Measurements from ENCODE around the gene SLC47A1. TPM values are rescaled to one million over a fixed set of nuclear protein-coding genes. Genes with fewer than 3 reads are reported as not detected.

SLC47A1 gene
- total and polyA plus RNA-seq, 2 experiments from 2014 or later = 19.7 to 48.6 TPM

GRCh38 chr17:19610311-19610710 is 76.7 kb downstream of the SLC47A1 start:
- Histone ChIP-seq H3K4me1 (ENCODE audit: low read depth) (no peaks in the 10 kb centered on the region), H3K4me3 (no peak overlapping the region), H3K27ac (no peak overlapping the region), H3K27me3 (no peaks in the 10 kb centered on the region), H3K36me3 (no peaks in the 10 kb centered on the region), H3K9me3 (ENCODE audit: low read depth) (no peaks in the 10 kb centered on the region)
- no peak for TF ChIP-seq CTCF (IDR thresholded peaks at IDR 0.05; ENCODE audit: low read depth, low read length)
- DNase-seq (ENCODE audit: low read depth in 1 of 2, low spot score in 1 of 2) = no peak

- Histone ChIP-seq H3K27ac (no peak overlapping the region), H3K36me3 (no peaks in the 10 kb centered on the region), H3K4me1 (ENCODE audit: low read depth) (no peaks in the 10 kb centered on the region), H3K9me3 (ENCODE audit: low read depth) (no peaks in the 10 kb centered on the region), H3K4me3 (no peak overlapping the region), H3K27me3 (no peaks in the 10 kb centered on the region)
- DNase-seq (ENCODE audit: low read depth in 1 of 2, low spot score in 1 of 2) = no peak
- TF ChIP-seq CTCF (IDR thresholded peaks at IDR 0.05; ENCODE audit: low read depth, low read length) = no peak
Observed at GRCh38 chr17:19610879-19611278, 77.2 kb downstream of the SLC47A1 start.

GRCh38 chr17:19613979-19614378 is 80.3 kb downstream of the SLC47A1 start:
- Histone ChIP-seq H3K4me3 (no peak overlapping the region), H3K27ac (no peak overlapping the region), H3K9me3 (ENCODE audit: low read depth) (no peaks in the 10 kb centered on the region), H3K27me3 (no peaks in the 10 kb centered on the region), H3K4me1 (ENCODE audit: low read depth) (no peaks in the 10 kb centered on the region), H3K36me3 (no peaks in the 10 kb centered on the region)
- DNase-seq (ENCODE audit: low read depth in 1 of 2, low spot score in 1 of 2) = no peak
- no peak for TF ChIP-seq CTCF (IDR thresholded peaks at IDR 0.05; ENCODE audit: low read depth, low read length)

GRCh38 chr17:19614900-19615299 is 81.2 kb downstream of the SLC47A1 start:
- no peak for DNase-seq (ENCODE audit: low read depth in 1 of 2, low spot score in 1 of 2)
- H3K27ac ChIP-seq = no peak overlapping the region
- no peaks in the 10 kb centered on the region for H3K27me3 ChIP-seq

GRCh38 chr17:19618015-19618414 is 84.4 kb downstream of the SLC47A1 start:
- Histone ChIP-seq H3K4me1 (ENCODE audit: low read depth) (no peaks in the 10 kb centered on the region), H3K27ac (no peak overlapping the region), H3K27me3 (no peaks in the 10 kb centered on the region), H3K4me3 (no peak overlapping the region), H3K36me3 (no peaks in the 10 kb centered on the region), H3K9me3 (ENCODE audit: low read depth) (no peaks in the 10 kb centered on the region)
- TF ChIP-seq CTCF (IDR thresholded peaks at IDR 0.05; ENCODE audit: low read depth, low read length) = no peak
- no peak for DNase-seq (ENCODE audit: low read depth in 1 of 2, low spot score in 1 of 2)

More at GRCh38 chr17:19614900-19615299, 81.2 kb downstream of the SLC47A1 start:
- H3K4me1 ChIP-seq (ENCODE audit: low read depth) = no peaks in the 10 kb centered on the region
- no peaks in the 10 kb centered on the region for H3K36me3 ChIP-seq
- H3K4me3 ChIP-seq = no peak overlapping the region
- no peaks in the 10 kb centered on the region for H3K9me3 ChIP-seq (ENCODE audit: low read depth)
- TF ChIP-seq CTCF (IDR thresholded peaks at IDR 0.05; ENCODE audit: low read depth, low read length) = no peak

All from cardiac muscle cell (in vitro differentiated cells and primary cell).